ENCODE results near the gene HACD2.
"Not testable (repeated sequence)": the region's sequence is repeated elsewhere in the genome, so short reads cannot be mapped to it uniquely, and the experiment has no call there.

HACD2 gene, protein sequence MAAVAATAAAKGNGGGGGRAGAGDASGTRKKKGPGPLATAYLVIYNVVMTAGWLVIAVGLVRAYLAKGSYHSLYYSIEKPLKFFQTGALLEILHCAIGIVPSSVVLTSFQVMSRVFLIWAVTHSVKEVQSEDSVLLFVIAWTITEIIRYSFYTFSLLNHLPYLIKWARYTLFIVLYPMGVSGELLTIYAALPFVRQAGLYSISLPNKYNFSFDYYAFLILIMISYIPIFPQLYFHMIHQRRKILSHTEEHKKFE

DNA sequence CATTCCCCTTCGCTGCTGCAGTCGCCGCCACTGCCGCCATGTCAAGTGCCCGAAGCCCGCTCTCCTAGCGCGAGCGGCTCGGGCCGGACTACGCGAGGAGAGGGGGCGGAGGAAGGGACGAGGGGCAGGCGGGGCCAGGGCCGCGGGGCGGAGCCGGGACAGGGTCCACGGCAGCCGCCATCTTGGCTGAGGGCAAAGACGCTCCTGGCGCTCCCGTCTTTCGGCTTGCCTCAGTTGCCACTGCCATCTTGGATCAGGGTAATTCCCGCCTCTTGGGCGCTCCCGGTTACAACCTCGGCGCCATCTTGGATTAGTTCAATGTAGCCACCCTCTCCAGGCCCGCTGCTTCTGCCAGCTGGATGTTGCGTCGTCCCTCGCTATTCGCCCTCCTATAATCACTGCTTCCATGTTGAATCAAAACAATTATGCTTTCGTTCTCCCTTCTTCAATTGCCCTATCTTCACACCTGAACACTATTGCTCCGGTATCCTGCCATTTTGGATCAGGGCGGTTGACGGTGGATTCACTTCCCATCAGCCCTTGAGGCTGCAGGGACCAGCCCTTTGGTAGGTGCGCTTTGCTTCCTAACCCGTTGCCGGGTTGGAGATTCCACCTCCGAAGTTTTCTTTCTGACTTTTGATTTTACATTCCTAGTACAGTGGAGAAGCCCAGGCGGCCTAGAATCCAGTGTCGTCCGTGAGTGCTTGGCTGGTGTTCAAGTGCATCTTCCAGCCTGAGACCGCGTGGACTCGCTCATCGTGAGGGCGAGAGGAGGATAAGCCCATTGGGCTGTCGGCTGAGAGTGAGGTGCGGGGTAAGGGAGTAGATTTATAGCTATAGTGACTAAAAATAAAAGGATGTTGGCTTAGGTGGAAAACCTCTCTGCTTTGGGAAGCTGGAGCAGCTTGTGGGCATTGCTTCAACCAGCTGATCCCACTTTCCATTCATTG, at the start of gene HACD2:
Gene HACD2, minus strand, starts transcription at position 66 of the 950 bp plus-strand sequence. Its CDS starts 26 bp downstream, at position 40.
- DNase-seq: peak; percentile 78 to 99 (median 96)

GRCh38 chr3:123634149-123635051, 49.5 kb upstream of the HACD2 start:
- DNase-seq: no peak

- no peak for DNase-seq
Observed at GRCh38 chr3:123633530-123633929, 48.7 kb upstream of the HACD2 start.

DNA sequence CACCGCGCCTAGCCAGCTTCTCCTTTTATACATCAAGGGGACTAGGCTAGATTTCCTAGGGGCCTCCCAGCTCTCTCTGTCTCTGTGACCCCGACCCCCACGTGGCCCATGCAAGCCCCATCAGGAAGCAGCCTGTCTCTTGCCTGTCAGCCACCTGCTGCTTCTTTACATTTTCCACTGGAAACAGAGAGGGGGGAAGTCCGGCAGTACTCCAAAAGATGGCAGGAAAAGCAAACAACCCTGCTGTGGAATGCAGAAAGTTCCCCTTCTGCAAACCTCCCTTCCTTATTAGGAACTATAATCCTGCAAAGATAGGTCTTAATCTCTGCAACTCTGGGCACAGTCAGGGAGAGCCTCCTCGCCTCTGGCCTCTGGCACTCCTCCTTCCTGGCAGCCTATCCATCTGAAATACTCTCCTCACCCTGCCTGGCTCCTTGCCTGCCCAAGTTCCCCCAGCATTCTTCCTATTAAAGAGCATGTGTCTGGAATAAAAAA, 47.4 kb upstream of the HACD2 start:
- no peak for DNase-seq

GRCh38 chr3:123629747-123630047, 44.8 kb upstream of the HACD2 start:
- DNase-seq: no peak

DNA sequence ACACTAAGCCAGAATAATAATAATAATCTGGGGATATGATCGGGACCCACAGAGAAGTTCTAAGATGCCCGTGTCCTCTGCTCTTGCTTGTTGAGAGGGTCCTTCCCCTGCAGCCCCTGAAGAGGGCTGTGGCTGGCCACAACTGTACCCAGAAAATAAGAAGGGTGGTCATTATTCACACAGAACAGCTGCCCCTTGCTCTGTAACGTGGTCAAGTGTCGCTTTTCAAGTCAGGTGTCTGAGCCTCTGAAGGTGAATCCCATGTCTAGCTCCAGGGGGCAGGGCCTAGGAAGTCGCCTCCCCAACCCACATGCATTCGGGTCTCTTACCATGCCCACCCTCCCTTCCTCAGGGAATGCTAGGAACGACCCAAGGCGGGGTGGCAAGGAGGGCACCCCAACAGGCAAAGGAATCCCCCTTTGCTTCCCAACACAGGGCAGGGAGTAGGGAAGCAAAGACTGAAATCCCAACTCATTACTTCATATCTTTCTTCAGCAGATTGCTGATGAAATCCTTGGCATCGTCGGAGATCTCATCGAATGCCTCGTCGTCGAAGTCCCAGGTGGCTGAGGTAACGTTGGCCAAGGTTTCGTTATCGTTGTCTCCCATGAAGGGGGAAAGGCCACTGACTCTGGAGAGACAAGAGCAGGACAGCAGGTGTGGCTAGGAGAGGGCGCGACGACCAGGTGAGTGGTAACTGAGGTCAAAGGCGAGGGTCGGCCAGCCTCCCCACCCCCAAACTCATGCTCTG, 44.3 kb upstream of the HACD2 start:
- no peak for DNase-seq

GRCh38 chr3:123627673-123628670, 43.1 kb upstream of the HACD2 start:
- DNase-seq: no peak

DNA sequence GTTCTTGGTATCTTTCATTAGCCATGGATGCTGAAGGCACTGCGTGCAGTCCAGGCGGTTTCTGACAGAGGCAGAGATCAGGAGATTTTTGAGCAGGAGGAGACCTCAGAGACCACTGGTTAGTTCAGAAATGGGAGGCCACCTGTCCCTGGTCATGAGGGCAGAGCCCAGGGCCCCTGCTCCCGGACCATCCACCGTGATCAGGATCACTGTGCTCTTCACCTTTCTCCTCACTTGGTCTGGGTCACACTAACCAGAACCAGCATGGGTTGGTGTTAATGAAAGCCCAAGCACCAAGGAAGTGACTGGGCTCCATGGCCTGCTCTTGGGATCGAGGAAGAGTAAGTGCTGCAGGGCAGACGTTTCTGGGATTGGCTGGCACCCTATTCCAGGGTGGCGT, 42.0 kb upstream of the HACD2 start:
- no peak for DNase-seq

DNA sequence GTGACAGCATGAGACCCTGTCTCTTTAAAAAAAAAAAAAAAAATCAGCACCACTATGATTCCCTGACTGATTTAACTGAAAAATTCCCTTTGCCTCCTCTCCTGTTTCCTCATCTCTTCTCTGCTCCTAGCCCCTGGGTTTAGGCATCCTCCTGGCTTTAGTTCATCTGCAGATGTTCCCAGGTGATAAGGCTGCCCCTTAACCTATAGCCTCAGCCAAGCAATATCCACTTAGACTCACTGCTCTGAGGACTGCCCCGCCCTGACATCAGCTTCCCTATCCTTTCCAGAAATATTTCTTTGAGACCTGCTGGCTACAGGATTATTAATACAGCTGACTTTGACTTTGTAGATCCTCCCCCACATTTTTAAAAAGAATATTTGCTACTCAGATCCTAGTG, 39.4 kb upstream of the HACD2 start:
- no peak for DNase-seq

DNA sequence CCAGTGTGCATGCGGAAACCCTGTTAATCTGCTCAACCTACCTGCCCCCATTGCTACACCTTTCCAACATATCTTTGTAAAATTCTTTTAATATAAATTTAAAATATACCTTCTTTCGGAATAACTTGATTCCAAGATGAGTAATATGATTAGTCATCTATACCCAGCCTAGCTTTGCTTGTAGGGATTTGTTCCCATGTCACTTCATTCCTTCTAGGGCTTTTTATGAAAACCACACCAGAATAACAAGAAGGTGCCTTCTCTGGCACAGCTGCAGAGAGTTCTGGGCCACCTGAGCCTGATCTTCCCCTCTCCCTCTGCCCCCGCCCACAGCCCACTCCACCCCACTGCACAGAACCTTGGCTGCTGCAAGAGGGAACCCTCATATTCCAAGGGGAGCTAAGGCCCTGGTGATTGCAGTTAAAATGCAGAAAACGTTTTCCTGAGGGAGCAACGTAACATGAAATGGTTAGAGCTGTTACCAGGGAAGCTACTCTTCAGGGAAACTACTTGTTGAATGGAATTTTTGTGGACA, 38.6 kb upstream of the HACD2 start:
- DNase-seq: no peak

DNA sequence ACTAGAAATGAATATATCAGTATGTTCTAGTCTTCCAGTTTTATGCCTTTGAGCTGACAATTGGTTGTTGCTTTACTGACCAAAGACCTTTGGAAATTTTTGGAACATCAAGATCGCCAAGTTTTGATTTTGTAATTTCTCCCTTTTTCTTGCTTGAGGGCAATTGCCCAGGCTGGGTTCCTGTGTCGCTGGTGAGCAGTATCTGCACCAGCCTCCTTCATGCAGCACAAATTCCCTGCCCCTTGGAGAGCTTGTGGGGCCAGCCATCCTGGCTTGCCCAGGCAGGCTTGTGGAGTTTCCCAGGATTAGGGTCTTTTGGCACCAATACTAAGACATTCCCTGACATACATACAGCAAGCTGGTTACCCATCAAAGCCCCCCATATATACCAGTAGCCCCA, 37.9 kb upstream of the HACD2 start:
- DNase-seq: no peak

DNA sequence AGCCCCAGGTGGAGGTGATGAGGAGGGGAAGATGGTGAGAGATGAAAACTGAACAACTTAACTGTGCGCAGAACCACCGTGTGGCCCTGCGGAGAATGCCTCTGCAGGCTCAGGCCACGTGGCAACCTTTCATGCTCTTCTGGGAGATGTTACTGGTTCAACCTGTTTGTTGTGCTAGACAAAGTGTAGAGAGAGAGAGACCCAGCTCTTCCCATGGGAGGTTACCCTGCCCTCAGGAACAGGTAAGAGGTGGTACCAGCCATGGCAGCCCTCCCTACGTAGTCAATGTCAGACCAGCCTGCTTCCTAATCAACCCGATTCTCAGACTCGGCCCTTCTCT, 37.0 kb upstream of the HACD2 start:
- DNase-seq: no peak

DNA sequence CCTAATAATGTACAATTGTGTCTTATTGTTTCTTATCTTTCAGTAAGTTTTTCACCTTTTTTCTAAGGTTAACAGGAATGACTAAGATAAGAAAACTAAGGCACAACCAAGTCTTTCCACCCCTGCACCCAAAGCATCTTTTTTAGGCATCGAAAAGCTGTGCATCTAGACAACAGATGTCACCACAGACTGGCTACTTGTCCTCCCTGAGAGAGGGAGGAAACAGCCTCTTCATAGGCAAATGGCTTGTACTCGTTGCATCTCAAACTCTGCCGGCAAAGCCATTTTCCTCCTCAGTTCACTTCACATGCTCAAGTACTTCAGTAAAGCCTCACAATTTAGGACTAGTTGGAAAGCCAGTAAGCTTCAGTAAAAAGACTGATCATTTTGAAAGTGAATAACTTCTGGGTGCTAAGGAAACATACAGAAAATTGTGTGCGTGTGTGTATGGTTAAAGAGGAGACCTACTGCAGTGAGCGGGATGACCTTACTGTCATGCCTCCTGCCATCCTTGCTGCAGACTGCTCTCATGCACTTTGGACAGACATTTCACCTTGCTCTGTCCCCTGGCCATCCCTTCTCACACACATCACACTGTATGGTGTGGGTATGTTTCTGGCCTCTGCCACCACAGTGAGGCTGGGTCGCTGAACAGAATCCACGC, 36.5 kb upstream of the HACD2 start:
- no peak for DNase-seq

DNA sequence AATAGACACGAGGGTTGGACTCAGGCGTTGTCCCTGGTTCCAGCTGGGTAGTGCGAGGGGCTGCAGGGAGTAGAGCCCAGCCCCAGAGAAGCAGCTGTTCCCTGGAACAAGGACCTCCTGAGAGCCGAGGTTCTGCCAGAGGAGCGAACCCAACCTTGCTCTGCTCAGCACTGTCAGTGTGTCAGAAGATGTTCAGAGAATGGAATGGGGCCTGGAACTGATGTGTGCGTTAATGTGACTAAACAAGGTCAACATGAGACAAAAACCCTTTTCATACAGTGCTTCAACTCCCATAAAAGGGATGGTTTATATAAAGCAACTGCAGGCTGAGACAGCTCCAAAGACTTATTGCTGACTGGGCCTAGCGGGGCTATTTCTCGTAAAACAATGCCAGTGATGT, 35.5 kb upstream of the HACD2 start:
- peak in 10 of 14 donors; percentile 29 to 75 (median 50) for DNase-seq

DNA sequence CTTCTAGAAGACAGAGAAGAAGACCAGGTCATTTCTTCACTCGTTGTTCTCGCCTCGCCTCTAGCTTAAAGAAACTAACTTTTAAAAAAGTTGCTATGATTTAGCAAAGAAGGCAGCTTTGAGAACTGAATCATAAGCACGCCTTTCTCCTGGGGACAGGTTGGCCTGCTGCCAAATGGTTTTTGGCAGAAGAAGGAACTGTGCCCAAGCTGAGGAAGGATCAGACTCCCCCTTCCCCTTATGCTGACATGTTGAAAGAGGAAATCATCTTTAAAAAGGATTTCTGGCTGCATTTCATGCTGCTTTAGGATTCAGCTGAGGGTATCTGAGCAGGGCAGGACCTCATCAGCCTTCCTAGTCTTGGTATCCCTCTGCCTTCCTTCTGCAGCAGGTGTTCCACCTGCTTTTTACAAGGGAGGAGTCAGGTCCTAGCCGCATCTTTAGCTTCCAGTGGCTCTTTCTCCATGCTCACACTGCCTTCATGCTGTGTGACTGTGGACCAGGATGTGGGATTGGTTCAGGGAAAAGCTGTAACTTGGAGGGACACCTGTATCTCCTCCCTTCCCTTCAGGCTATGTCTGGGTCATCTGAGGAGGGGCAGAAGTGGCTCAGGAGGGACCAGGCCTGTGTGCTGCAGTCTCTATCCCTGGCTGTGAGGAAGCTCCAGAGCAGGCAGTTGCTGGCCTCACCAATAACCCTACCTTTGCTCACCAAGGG, 34.1 kb upstream of the HACD2 start:
- peak in 10 of 14 donors; percentile 6 to 70 (median 44) for DNase-seq

GRCh38 chr3:123618076-123618708, 33.3 kb upstream of the HACD2 start:
- DNase-seq: no peak

- DNase-seq: no peak
Observed at GRCh38 chr3:123616593-123616992, 31.7 kb upstream of the HACD2 start.

- no peak for DNase-seq
Observed at GRCh38 chr3:123613543-123613942, 28.7 kb upstream of the HACD2 start.

- not testable (repeated sequence) for DNase-seq
Observed at GRCh38 chr3:123611674-123612073, 26.8 kb upstream of the HACD2 start.

All from C1 segment of cervical spinal cord (tissue), 14 donors.